ENCODE measurements around the gene AGPAT2.

The AGPAT2 gene

GRCh38 chr9:136686794-136687711, at the start of gene AGPAT2:
Gene AGPAT2 (minus strand): TSS chr9:136687457. CDS start chr9:136687357, 100 bp downstream.
- Mint-ChIP-seq H3K27ac (peak within 1 kb of the TSS; percentile 60), H3K4me3 (peak within 1 kb of the TSS; percentile 74), H3K27me3 (peaks cover 42% of the 10 kb centered on the region), H3K9me3 (no peaks in the 10 kb centered on the region), H3K4me1 (peaks cover 7% of the 10 kb centered on the region), H3K36me3 (no peaks in the 10 kb centered on the region)
- CTCF ChIA-PET, result interaction anchor here (1.4 kb wide), 1 partner anchor 15 kb away, joined by 7 read pairs; no protein-coding TSS in a partner anchor
- DNase-seq, result peak; percentile 76

DNA sequence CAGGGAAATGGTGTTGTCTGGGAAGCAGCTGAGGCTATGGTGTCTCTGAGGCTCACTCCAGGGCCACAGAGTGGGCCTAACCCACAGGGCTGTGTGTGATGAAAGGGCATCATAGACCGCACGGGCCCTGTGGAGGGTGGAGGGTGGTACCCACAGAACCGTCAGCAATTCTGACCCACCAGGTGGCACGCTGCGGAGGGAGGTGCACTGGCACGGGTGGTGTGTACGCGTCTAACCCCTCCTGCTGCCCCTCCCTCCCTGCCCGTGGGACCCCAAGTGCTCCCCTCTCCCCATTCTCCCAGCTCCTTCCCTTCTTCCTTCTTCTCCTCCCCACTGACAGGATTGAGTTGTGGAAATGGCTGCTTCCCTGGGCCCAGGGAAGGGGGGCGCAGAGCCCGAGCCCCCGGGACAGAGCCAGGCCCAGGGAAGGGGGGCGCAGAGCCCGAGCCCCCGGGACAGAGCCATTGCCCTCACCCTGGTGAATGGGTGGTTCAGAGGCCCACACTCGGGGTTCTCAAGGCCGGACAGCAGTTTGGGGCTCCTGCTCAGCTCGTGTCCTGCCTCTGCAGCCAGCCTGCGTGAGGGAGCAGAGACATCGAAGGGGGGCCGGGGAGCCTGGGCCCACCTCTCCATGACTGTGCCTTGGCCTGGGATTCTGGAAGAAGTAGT, 48.7 kb upstream of the AGPAT2 start:
- Mint-ChIP-seq H3K9me3 (no peaks in the 10 kb centered on the region), H3K36me3 (no peaks in the 10 kb centered on the region), H3K4me1 (peaks cover 2% of the 10 kb centered on the region), H3K4me3 (no peak overlapping the region), H3K27ac (no peak overlapping the region), H3K27me3 (peaks cover 40% of the 10 kb centered on the region)
- no peak for DNase-seq
- CTCF ChIA-PET, result no interaction called here

GRCh38 chr9:136734837-136735496, 47.7 kb upstream of the AGPAT2 start:
- no peaks in the 10 kb centered on the region for H3K36me3 Mint-ChIP-seq
- CTCF ChIA-PET, result no interaction called here
- H3K4me1 Mint-ChIP-seq, result peaks cover 2% of the 10 kb centered on the region
- H3K27me3 Mint-ChIP-seq, result peaks cover 31% of the 10 kb centered on the region
- no peaks in the 10 kb centered on the region for H3K9me3 Mint-ChIP-seq
- no peak for DNase-seq
- H3K27ac Mint-ChIP-seq, result no peak overlapping the region
- H3K4me3 Mint-ChIP-seq, result no peak overlapping the region

DNA sequence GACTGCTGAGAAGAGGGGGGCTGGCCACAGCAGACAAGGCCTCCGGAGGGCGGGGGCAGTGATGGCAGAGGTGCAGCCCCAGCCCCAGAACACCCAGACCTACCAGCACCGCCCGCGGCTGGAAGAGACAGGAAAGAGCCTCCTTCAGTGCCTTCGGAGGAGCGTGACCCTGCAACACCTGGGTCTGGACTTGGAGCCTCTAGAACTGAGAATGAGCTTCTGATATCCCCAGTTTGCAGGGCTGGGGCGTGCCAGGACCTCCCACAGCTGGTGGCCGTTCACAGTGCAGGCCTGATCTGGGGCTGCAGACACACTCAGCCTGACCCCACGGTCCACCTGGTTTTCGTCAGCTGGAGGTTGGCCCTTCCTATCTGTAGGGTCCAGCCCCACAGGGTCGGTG, 46.4 kb upstream of the AGPAT2 start:
- Mint-ChIP-seq H3K27ac (no peak overlapping the region), H3K36me3 (no peaks in the 10 kb centered on the region), H3K9me3 (no peaks in the 10 kb centered on the region), H3K4me1 (peaks cover 8% of the 10 kb centered on the region), H3K27me3 (peaks cover 17% of the 10 kb centered on the region), H3K4me3 (no peak overlapping the region)
- no peak for DNase-seq
- CTCF ChIA-PET, result no interaction called here

GRCh38 chr9:136732444-136733178, 45.4 kb upstream of the AGPAT2 start:
- Mint-ChIP-seq H3K27ac (no peak overlapping the region), H3K4me3 (no peak overlapping the region), H3K27me3 (peaks cover 17% of the 10 kb centered on the region), H3K9me3 (no peaks in the 10 kb centered on the region), H3K36me3 (no peaks in the 10 kb centered on the region), H3K4me1 (peaks cover 8% of the 10 kb centered on the region)
- CTCF ChIA-PET, result no interaction called here
- no peak for DNase-seq

- H3K27ac Mint-ChIP-seq, result peak overlapping the region; percentile 64
- CTCF ChIA-PET, result interaction anchor here (1.1 to 1.4 kb wide), 6 partner anchors 10 to 58 kb away, joined by 4 to 5 read pairs (median 4); partner anchors contain the start of genes LCN10 and LCN6
- peak overlapping the region; percentile 63 for H3K4me3 Mint-ChIP-seq
- H3K27me3 Mint-ChIP-seq, result peaks cover 17% of the 10 kb centered on the region
- peaks cover 19% of the 10 kb centered on the region for H3K36me3 Mint-ChIP-seq
- peaks cover 25% of the 10 kb centered on the region for H3K4me1 Mint-ChIP-seq
- H3K9me3 Mint-ChIP-seq, result no peaks in the 10 kb centered on the region
- no peak for DNase-seq
Observed at GRCh38 chr9:136729926-136730325, 42.7 kb upstream of the AGPAT2 start.

- peaks cover 29% of the 10 kb centered on the region for H3K4me1 Mint-ChIP-seq
- H3K27ac Mint-ChIP-seq, result no peak overlapping the region
- H3K9me3 Mint-ChIP-seq, result no peaks in the 10 kb centered on the region
- peak overlapping the region; percentile 63 for H3K4me3 Mint-ChIP-seq
- DNase-seq, result no peak
- peaks cover 17% of the 10 kb centered on the region for H3K27me3 Mint-ChIP-seq
- CTCF ChIA-PET, result interaction anchor here (0.6 to 3.2 kb wide), 13 partner anchors 10 to 450 kb away, joined by 3 to 13 read pairs (median 4); partner anchors contain the start of genes LCN10, LCN6 and LCN8
- H3K36me3 Mint-ChIP-seq, result peaks cover 26% of the 10 kb centered on the region
Observed at GRCh38 chr9:136729144-136729543, 41.9 kb upstream of the AGPAT2 start.

DNA sequence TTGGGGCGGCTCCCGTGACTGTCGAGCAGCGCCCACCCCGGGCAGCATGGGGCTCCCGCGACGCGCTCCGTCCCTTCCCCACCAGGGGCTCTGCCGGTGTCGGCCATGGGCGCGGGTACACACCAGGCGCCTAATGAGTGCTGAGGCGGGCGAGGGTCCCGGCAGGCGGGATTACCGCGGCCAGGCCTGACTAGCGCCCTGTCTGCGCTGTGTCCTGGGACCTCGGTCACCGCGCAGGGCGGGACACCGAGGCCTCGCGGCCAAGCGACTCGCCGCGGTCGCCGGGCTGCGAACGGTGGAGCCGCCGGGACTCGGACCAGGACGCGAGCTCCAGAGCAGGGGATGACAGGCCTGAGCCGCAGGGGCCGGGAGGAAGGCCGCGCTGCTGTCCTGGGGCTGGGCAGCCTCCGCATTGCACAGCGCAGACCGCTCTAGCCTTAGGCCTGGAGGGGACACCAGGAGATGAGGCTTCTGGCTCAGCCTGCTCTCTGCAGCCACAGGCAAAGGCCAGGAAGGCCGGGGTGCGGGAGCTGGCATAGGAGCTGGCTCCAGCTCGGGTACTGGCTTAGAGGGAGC, 41.4 kb upstream of the AGPAT2 start:
- Mint-ChIP-seq H3K36me3 (peaks cover 30% of the 10 kb centered on the region), H3K9me3 (no peaks in the 10 kb centered on the region), H3K4me1 (peaks cover 33% of the 10 kb centered on the region)

DNA sequence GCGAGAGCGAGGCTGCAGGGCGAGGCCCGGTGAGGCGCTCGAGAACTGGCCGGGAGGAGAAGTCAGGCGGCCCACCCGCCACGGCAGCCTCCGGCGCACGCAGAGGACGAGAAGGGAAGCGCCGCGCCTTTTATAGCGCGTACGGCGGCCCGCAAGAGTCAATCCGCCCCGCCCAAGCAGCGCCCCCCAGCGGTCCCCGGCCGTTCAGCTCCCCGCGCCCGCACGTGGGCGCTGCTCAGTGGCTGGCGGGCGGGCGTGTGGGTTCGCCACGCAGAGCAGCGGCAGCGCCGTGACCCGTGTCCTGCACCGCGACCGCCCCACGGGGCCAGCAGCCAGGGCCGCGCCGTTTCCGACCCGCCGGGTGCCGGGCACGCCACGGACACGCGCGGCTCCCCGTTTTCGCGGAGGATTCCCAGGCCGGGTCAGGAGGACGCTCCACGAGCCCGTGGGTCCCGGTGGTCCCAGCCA, 40.9 kb upstream of the AGPAT2 start:
- H3K4me1 Mint-ChIP-seq, result peaks cover 34% of the 10 kb centered on the region
- peaks cover 32% of the 10 kb centered on the region for H3K36me3 Mint-ChIP-seq
- H3K27ac Mint-ChIP-seq, result no peak overlapping the region

More for the DNA sequence above, 41.4 kb upstream of the AGPAT2 start:
- Mint-ChIP-seq H3K4me3 (peak overlapping the region; percentile 63), H3K27me3 (peaks cover 15% of the 10 kb centered on the region), H3K27ac (no peak overlapping the region)
- no peak for DNase-seq
- CTCF ChIA-PET, result interaction anchor here (1.0 to 3.2 kb wide), 10 partner anchors 10 to 57 kb away, joined by 3 to 13 read pairs (median 4); partner anchors contain the start of genes LCN6 and LCN8

GRCh38 chr9:136726631-136727191, 39.5 kb upstream of the AGPAT2 start:
- no peaks in the 10 kb centered on the region for H3K9me3 Mint-ChIP-seq
- peak overlapping the region; percentile 92 for H3K27ac Mint-ChIP-seq
- H3K36me3 Mint-ChIP-seq, result peaks cover 32% of the 10 kb centered on the region
- peak overlapping the region; percentile 92 for H3K4me3 Mint-ChIP-seq
- CTCF ChIA-PET, result interaction anchor here (0.6 to 3.2 kb wide), 10 partner anchors 8 to 514 kb away, joined by 3 to 13 read pairs (median 5); no protein-coding TSS in a partner anchor
- peaks cover 32% of the 10 kb centered on the region for H3K4me1 Mint-ChIP-seq
- DNase-seq, result peak; percentile 75
- peaks cover 5% of the 10 kb centered on the region for H3K27me3 Mint-ChIP-seq

More for the DNA sequence above, 40.9 kb upstream of the AGPAT2 start:
- Mint-ChIP-seq H3K4me3 (peak overlapping the region; percentile 92), H3K9me3 (no peaks in the 10 kb centered on the region), H3K27me3 (peaks cover 10% of the 10 kb centered on the region)
- CTCF ChIA-PET, result interaction anchor here (1.0 to 3.2 kb wide), 3 partner anchors 9 to 38 kb away, joined by 3 to 13 read pairs (median 4); no protein-coding TSS in a partner anchor
- DNase-seq, result peak; percentile 92

DNA sequence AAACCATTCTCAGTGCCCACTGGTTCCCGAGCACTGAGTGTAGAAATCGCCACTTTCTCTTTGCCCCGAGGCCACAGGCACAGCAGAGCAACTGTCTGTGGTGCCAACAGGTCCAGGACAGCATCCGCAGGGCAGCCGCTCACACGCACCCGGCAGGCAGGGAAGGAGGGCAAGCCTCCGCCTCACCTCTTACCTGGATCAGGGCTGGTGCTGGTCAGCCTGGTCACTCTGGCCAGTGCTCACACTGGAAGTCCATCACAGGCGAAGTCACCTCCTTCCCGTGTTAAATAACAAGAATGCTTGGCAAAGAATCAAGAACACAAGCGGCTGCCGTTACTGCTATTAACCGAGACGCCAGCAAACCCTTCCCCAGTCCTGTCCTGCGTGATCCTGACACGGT, 38.9 kb upstream of the AGPAT2 start:
- DNase-seq, result no peak
- Mint-ChIP-seq H3K27ac (peak overlapping the region; percentile 92), H3K9me3 (no peaks in the 10 kb centered on the region), H3K4me3 (peak overlapping the region; percentile 92), H3K27me3 (peaks cover 5% of the 10 kb centered on the region), H3K36me3 (peaks cover 33% of the 10 kb centered on the region), H3K4me1 (peaks cover 32% of the 10 kb centered on the region)
- CTCF ChIA-PET, result interaction anchor here (1.3 to 1.9 kb wide), 5 partner anchors 10 to 54 kb away, joined by 4 to 7 read pairs (median 5); no protein-coding TSS in a partner anchor

GRCh38 chr9:136725612-136726011, 38.4 kb upstream of the AGPAT2 start:
- H3K27ac Mint-ChIP-seq, result peak overlapping the region; percentile 49
- DNase-seq, result no peak
- H3K4me1 Mint-ChIP-seq, result peaks cover 32% of the 10 kb centered on the region
- H3K36me3 Mint-ChIP-seq, result peaks cover 34% of the 10 kb centered on the region
- CTCF ChIA-PET, result interaction anchor here (1.9 kb wide), 1 partner anchor 11 kb away, joined by 5 read pairs; no protein-coding TSS in a partner anchor
- H3K4me3 Mint-ChIP-seq, result no peak overlapping the region
- peaks cover 5% of the 10 kb centered on the region for H3K27me3 Mint-ChIP-seq
- H3K9me3 Mint-ChIP-seq, result no peaks in the 10 kb centered on the region

Measured in activated naive CD4-positive, alpha-beta T cell treated with anti-CD3 and anti-CD28 coated beads, Interleukin-2, amount 10 ng/mL, durations not matched to agents 7 days and 5 days (primary cell).